Panc1 (cell line): ENCODE results near the gene ALDH3A1. TPM values are rescaled to one million over a fixed set of nuclear protein-coding genes. Genes with fewer than 3 reads are reported as not detected.

Experiments used
- ATAC-seq: fragments of 200-7000 bp; cut with Tn5 transposase; 2 replicates; pipeline ENCODE4 v1.9.1; 2020; ENCODE audit warnings: mild to moderate bottlenecking, moderate library complexity
- BruUV-seq: library from RNA; stranded (reverse); fragments of 400-500 nt; replicated peaks from 2 replicates; lab custom pipeline; 2021; lab: Mats Ljungman, UMichigan
- CTCF ChIA-PET: fragments of 300-600 bp; sonication (Branson Sonifier 250); formaldehyde crosslinking; loops from one replicate; lab custom pipeline; 2022; ENCODE audit warnings: antibody characterized with exemption; lab: Charles Lee
- POLR2A ChIA-PET: fragments of 300-600 bp; sonication (Branson Sonifier 250); formaldehyde crosslinking; loops from one replicate; lab custom pipeline; 2022; ENCODE audit warnings: antibody characterized with exemption; lab: Charles Lee
- DNase-seq: peaks from one replicate; pipeline ENCODE4 v3.0.0-alpha.2; 2010; ENCODE audit warnings: low read depth, low spot score
- H3K27ac ChIP-seq: 2 replicates; pipeline ENCODE4 v1.5.1; 2011; ENCODE audit warnings: mild to moderate bottlenecking, low read length, inconsistent platforms
- H3K27me3 ChIP-seq: fragments of 200-500 bp; sonication (Bioruptor generic); 2 replicates; pipeline ENCODE4 v1.6.0; 2014; ENCODE audit warnings: low read length, inconsistent platforms; ENCODE audit not compliant: control insufficient read depth, insufficient read depth
- H3K36me3 ChIP-seq: fragments of 200-500 bp; sonication (Bioruptor generic); 2 replicates; pipeline ENCODE4 v1.5.1; 2014; ENCODE audit warnings: inconsistent platforms, mild to moderate bottlenecking, low read length, moderate library complexity; ENCODE audit not compliant: control insufficient read depth, insufficient read depth
- H3K4me1 ChIP-seq: 2 replicates; pipeline ENCODE4 v1.5.1; 2011; ENCODE audit warnings: inconsistent platforms, mild to moderate bottlenecking, low read length, moderate library complexity; ENCODE audit not compliant: control insufficient read depth, insufficient read depth
- H3K4me3 ChIP-seq, 2 experiments: 2 replicates each; pipeline ENCODE4 v1.5.1; 2011 to 2012; ENCODE audit warnings: low read depth in 2 of 2, low read length in 2 of 2, mild to moderate bottlenecking in 2 of 2, inconsistent platforms in 1 of 2, moderate library complexity in 1 of 2
- H3K9me3 ChIP-seq: fragments of 200-500 bp; sonication (Bioruptor generic); 2 replicates; pipeline ENCODE4 v1.5.1; 2014; ENCODE audit warnings: low read depth, mild to moderate bottlenecking, inconsistent platforms, low read length, moderate library complexity; ENCODE audit not compliant: control insufficient read depth, insufficient read depth
- POLR2AphosphoS5 ChIP-seq: IDR thresholded peaks from 2 replicates; pipeline ENCODE4 v1.6.1; 2012; ENCODE audit warnings: mild to moderate bottlenecking, low read depth, low read length, moderate library complexity
- SIN3A ChIP-seq: IDR thresholded peaks from 2 replicates; pipeline ENCODE4 v1.6.1; 2012; ENCODE audit warnings: low read depth, mild to moderate bottlenecking, low read length, moderate library complexity, borderline replicate concordance; ENCODE audit not compliant: insufficient read depth
- TCF7L2 ChIP-seq: IDR thresholded peaks from 2 replicates; pipeline ENCODE4 v1.6.1; 2011; ENCODE audit warnings: mild to moderate bottlenecking, low read depth, low read length, inconsistent platforms
- in situ Hi-C: cut with HindIII; loops from 2 replicates; pipeline ENCODE4 v1.10.0; 2016; ENCODE audit warnings: low sequenced_read_pairs, low pct_unique_long_range_greater_than_20kb
- intact Hi-C: fragments of 100-400 bp; cut with micrococcal nuclease; formaldehyde crosslinking; loops from one replicate; pipeline ENCODE4 v1.10.0; 2022; ENCODE audit not compliant: unreplicated experiment
- total RNA-seq: library from RNA; stranded (reverse); gene quantifications from one replicate; pipeline ENCODE4 v1.2.1, GENCODE V29; 2021; ENCODE audit not compliant: unreplicated experiment
- TF ChIP-seq, protein P1 (sequence below): fragments of 450-650 bp; IDR thresholded peaks from 2 replicates; pipeline ENCODE4 v1.5.1; 2017; ENCODE audit warnings: mild to moderate bottlenecking
- TF ChIP-seq, protein P2 (sequence below), 2 experiments: IDR thresholded peaks; 2 replicates each; pipeline ENCODE4 v1.6.1; 2011 to 2012; ENCODE audit warnings: low read depth in 2 of 2, control low read depth in 1 of 2, low read length in 1 of 2, mild to moderate bottlenecking in 1 of 2, moderate library complexity in 1 of 2; ENCODE audit not compliant: insufficient read depth in 1 of 2

Gene ALDH3A1
- total RNA-seq, 1 experiment from 2014 or later = 0.21 TPM

DNA sequence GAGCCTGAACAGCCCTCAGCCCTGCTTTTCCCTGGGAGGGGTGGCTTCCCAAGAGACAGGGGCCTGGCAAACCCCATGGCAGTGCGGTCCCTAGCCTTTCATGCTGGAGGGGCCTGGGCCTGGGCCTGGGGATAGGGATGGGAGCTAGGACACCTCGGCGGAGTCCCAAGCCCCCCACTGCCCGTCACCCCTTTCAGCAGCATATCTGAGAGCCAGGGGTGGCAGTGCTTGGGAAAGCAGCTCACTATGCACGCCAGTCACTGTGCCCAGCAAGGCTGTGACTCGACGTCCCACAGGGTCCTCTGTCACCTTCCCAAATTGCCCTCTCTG lies 31.1 kb downstream of the ALDH3A1 start:
- CTCF ChIA-PET = no interaction called here
- intact Hi-C loops = no loop called here

DNA sequence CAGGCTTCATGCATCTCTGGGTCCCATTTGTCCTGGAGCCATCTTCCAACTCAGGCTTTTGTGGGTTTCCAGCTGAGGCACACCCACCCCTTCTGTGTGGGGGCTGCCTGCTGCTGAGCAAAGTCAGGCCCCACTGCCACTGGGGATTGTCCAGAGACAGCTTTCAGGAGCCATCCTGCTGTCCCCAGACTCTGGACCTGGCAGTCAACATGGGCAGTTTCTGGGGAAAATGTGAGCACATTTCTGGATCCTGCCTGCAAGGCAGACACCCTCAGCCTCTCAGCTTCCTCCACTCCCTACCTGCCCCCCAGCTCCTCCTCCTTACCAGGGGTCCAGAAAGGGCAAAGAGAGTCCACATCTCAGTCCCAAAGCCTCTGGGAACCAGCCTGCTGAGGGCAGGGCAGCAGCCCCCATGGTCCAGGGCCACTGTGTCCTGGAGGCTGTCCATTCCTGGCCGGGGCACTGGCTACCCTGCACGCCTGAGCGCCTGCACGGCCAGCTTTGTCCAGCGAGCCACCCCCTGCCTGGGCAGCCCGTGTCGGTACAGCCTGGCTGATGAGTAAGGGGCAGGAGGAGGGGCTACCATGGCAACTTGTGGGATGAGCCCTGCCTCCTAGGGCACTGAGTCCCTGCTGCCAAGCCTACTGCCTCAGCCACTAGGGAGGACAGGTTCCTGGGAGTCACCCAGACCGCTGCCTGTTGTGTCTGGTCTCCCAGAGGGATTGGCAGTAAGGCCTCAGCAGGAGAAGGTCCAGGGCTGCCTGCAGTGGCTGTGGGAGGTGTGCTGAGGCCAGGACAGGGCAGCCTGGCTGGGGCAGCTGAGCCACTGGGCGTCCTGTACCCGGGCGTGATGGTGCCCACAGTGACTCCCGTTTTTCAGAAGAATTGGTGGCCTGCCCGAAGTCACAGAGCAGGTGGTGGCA lies 31.7 kb downstream of the ALDH3A1 start, which contains the start of gene SLC47A2:
TSS of gene SLC47A2 (minus strand) at position 477 of the 923 bp plus-strand sequence. CDS start at position 448, 29 bp downstream.
- intact Hi-C loops (no loop called here), in situ Hi-C loops (no loop called here)
- TF ChIP-seq, protein P1, sequence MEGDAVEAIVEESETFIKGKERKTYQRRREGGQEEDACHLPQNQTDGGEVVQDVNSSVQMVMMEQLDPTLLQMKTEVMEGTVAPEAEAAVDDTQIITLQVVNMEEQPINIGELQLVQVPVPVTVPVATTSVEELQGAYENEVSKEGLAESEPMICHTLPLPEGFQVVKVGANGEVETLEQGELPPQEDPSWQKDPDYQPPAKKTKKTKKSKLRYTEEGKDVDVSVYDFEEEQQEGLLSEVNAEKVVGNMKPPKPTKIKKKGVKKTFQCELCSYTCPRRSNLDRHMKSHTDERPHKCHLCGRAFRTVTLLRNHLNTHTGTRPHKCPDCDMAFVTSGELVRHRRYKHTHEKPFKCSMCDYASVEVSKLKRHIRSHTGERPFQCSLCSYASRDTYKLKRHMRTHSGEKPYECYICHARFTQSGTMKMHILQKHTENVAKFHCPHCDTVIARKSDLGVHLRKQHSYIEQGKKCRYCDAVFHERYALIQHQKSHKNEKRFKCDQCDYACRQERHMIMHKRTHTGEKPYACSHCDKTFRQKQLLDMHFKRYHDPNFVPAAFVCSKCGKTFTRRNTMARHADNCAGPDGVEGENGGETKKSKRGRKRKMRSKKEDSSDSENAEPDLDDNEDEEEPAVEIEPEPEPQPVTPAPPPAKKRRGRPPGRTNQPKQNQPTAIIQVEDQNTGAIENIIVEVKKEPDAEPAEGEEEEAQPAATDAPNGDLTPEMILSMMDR = no peak
- no peak for TF ChIP-seq SIN3A
- TF ChIP-seq POLR2AphosphoS5 = no peak
- TF ChIP-seq, protein P2, sequence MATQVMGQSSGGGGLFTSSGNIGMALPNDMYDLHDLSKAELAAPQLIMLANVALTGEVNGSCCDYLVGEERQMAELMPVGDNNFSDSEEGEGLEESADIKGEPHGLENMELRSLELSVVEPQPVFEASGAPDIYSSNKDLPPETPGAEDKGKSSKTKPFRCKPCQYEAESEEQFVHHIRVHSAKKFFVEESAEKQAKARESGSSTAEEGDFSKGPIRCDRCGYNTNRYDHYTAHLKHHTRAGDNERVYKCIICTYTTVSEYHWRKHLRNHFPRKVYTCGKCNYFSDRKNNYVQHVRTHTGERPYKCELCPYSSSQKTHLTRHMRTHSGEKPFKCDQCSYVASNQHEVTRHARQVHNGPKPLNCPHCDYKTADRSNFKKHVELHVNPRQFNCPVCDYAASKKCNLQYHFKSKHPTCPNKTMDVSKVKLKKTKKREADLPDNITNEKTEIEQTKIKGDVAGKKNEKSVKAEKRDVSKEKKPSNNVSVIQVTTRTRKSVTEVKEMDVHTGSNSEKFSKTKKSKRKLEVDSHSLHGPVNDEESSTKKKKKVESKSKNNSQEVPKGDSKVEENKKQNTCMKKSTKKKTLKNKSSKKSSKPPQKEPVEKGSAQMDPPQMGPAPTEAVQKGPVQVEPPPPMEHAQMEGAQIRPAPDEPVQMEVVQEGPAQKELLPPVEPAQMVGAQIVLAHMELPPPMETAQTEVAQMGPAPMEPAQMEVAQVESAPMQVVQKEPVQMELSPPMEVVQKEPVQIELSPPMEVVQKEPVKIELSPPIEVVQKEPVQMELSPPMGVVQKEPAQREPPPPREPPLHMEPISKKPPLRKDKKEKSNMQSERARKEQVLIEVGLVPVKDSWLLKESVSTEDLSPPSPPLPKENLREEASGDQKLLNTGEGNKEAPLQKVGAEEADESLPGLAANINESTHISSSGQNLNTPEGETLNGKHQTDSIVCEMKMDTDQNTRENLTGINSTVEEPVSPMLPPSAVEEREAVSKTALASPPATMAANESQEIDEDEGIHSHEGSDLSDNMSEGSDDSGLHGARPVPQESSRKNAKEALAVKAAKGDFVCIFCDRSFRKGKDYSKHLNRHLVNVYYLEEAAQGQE (IDR thresholded peaks at IDR 0.05; ENCODE audit: insufficient read depth in 1 of 2, low read depth in 2 of 2, low read length in 1 of 2) = no peak
- TF ChIP-seq TCF7L2 = no peak
- H3K4me3 ChIP-seq = no peak within 1 kb of the TSS
- ATAC-seq (peak; percentile 42), DNase-seq (no peak)
- BruUV-seq = no TSS peak
- no peaks in the 10 kb centered on the region for H3K9me3 ChIP-seq
- H3K27ac ChIP-seq = no peak within 1 kb of the TSS
- H3K27me3 ChIP-seq = no peaks in the 10 kb centered on the region
- H3K4me1 ChIP-seq = peaks cover 3% of the 10 kb centered on the region
- H3K36me3 ChIP-seq = no peaks in the 10 kb centered on the region
- ChIA-PET POLR2A (no interaction called here), CTCF (no interaction called here)

More for the DNA sequence above, 31.1 kb downstream of the ALDH3A1 start:
- in situ Hi-C loops = no loop called here
- TF ChIP-seq SIN3A (no peak), TCF7L2 (no peak), POLR2AphosphoS5 (no peak)
- TF ChIP-seq, protein P1 = no peak
- TF ChIP-seq, protein P2 (IDR thresholded peaks at IDR 0.05; ENCODE audit: insufficient read depth in 1 of 2, low read depth in 2 of 2, low read length in 1 of 2) = no peak
- Histone ChIP-seq H3K4me3 (no peak overlapping the region), H3K9me3 (no peaks in the 10 kb centered on the region), H3K27ac (no peak overlapping the region), H3K27me3 (no peaks in the 10 kb centered on the region), H3K4me1 (peaks cover 3% of the 10 kb centered on the region), H3K36me3 (no peaks in the 10 kb centered on the region)
- no peak for DNase-seq
- POLR2A ChIA-PET = no interaction called here
- no peak for ATAC-seq
- no TSS peak for BruUV-seq
